Mucosa of gallbladder (tissue), 1 donor: ENCODE measurements around the gene CEP290. TPM values are rescaled to one million over a fixed set of nuclear protein-coding genes. Genes with fewer than 3 reads are reported as not detected.

Experiments
- DNase-seq: peaks from one replicate; pipeline ENCODE4 v3.0.0-alpha.2; 2020; ENCODE audit warnings: low spot score
- total RNA-seq: library from RNA; stranded (reverse); gene quantifications from one replicate; pipeline ENCODE4 v1.2.1, GENCODE V29; 2021
- donor health status: DM: no; HTN: no; CAD: no.

Gene CEP290, protein sequence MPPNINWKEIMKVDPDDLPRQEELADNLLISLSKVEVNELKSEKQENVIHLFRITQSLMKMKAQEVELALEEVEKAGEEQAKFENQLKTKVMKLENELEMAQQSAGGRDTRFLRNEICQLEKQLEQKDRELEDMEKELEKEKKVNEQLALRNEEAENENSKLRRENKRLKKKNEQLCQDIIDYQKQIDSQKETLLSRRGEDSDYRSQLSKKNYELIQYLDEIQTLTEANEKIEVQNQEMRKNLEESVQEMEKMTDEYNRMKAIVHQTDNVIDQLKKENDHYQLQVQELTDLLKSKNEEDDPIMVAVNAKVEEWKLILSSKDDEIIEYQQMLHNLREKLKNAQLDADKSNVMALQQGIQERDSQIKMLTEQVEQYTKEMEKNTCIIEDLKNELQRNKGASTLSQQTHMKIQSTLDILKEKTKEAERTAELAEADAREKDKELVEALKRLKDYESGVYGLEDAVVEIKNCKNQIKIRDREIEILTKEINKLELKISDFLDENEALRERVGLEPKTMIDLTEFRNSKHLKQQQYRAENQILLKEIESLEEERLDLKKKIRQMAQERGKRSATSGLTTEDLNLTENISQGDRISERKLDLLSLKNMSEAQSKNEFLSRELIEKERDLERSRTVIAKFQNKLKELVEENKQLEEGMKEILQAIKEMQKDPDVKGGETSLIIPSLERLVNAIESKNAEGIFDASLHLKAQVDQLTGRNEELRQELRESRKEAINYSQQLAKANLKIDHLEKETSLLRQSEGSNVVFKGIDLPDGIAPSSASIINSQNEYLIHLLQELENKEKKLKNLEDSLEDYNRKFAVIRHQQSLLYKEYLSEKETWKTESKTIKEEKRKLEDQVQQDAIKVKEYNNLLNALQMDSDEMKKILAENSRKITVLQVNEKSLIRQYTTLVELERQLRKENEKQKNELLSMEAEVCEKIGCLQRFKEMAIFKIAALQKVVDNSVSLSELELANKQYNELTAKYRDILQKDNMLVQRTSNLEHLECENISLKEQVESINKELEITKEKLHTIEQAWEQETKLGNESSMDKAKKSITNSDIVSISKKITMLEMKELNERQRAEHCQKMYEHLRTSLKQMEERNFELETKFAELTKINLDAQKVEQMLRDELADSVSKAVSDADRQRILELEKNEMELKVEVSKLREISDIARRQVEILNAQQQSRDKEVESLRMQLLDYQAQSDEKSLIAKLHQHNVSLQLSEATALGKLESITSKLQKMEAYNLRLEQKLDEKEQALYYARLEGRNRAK (N-terminal part only)
- 11.5 TPM for total RNA-seq

DNA sequence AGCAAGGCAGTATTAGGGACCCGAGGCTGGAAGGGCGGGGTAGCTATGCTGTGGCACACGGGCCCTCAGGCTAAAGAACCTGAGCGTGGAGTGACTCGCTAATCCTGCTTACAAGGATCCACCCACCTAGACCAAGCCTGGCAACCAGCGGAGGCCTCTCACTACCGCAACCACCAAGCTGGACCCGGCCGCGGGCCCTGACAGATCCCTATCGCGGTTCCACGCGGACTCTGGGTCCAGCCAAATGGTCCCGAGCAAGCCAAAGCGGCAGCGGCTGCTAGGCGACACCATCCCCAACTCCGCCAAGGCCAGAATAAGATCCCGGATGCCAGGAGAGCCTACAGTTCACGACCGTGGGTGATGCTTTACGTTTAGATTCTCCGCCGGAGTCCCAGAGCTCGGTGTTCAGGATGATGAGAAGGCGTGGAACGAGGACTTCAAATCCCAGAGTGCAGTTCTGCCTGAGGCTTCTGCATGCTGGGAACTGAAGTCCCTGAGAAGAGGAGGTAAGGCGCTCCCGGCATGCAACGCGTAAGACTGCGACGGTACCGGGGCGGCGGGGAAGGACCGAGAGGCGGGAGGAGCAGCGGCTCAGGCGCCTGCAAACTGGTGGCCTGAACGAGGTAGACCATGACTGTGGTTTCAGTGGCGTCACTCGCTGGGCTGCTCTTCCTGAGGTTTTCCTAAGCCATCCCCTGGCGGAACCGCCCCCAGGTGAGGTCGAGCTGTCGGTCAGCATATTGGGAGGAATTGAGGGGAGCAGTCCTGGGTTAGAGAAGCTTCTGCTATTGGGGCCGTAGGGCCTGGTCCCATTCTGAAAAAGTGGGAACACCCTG lies at the start of gene CEP290, which contains the start of gene TMTC3:
CEP290 (minus strand) TSS at position 315 of the 836 bp plus-strand sequence. CDS start 781 bp downstream, outside the sequence.
TMTC3 (plus strand) TSS at position 534 of the 836 bp plus-strand sequence. CDS start 6,009 bp downstream, outside the sequence.
- peak; percentile 98 for DNase-seq

DNA sequence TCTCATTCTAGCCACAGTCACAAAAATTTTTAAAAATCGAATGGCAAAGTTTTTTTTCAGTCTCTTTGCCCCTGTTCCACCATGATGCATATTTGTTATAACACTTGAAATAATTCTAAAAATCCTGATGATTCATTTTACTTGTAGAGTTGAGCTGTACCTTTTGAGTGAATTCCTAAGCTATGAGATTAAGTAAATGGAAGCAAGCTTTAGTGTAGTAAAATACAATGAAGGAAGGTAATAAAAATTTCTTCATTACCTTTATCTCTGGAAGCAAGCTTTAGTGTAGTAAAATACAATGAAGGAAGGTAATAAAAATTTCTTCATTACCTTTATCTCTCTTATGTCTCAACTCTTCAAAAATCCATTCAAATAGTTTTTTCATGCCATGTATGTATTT lies 46.3 kb upstream of the CEP290 start:
- no peak for DNase-seq

DNA sequence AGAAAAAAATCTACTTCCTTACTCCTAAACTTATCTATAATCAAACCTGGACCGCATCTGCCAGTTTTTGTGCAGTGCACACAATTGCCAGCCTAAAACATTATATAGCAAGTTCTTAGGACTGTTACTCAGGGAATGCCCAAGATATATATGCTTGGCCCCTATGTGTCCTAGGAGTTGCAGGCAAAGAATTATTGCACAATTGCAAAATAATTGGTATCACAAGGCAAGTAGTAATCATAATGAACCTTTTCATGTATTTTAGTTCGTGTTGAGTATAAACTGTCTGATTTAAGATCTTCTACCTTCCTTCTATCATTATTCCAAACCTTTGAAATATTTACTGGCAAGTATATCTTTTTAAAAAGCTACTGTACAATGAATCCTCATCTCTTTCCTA lies 45.7 kb upstream of the CEP290 start:
- DNase-seq, result no peak

DNA sequence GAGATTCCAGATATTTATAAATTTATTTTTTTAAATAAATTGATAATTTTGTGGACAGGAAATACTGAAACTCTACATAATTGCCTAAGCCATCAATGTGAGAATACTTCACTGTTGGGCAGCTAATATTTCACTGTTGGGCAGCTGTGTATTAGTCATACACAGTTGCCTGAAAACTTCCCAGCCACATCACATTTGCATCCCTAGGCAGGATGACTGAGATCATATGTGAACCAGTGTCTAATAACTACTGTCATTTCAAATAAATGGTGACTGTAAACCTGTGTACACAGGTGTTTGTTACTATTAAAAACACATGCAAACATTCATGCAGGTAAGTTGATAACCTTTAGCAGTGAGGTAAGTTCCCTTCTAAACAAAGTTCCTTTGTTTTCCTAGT lies 44.1 kb upstream of the CEP290 start:
- DNase-seq, result no peak

DNA sequence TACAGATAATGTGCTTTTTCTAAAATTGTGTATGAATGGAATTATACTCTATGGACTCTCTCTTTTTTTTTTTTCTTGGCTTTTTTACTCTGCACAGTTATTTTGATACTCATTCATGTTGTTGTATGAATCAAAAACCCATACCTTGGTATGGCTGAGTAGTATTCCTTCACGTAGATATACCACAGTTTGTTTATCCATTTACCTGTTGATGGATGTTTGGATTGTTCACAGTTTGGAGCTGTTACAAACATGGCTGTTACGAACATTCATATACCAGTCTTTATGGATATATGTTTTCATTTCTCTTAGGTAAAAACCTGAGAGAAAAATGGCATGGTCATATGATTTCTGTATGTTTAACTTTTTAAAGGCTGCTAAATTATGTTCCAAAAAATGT lies 43.4 kb upstream of the CEP290 start:
- DNase-seq, result no peak

DNA sequence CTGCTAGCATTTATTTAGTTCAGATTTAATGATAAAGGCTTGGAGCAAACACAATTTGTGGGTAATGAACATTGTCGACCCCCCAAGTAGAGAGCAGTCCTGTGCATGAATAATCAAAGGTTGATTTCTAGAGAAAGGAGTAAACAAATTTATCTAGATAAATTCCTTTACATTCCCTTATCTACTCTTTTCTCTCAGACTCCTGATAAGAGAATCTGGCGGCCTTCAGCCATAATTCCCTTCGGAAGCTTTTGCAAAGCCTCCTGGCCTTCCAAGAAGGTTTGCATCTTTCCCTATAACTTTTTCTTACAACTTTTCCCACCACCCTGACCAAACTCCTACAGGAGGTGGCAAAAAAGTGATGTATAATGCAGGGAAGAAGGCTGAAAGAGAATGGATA lies 42.3 kb upstream of the CEP290 start:
- no peak for DNase-seq

DNA sequence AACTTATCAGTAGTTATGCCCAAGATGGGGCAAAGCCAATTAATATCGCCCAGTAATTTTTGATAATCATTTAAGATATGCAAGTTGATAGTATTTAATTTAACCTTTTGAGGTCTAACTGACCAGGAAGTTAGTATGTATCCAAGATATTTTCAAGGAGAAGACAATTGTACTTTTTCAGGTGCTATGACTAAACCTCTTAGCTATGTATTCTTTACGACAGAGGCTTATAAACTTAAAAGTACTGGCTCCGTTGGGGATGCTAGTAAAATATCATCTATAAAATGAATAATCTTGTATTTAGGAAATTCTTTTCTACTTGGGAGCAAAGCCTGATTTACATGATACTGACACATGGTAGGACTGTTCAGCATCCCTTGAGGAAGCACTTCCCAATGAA lies 40.5 kb upstream of the CEP290 start:
- no peak for DNase-seq

DNA sequence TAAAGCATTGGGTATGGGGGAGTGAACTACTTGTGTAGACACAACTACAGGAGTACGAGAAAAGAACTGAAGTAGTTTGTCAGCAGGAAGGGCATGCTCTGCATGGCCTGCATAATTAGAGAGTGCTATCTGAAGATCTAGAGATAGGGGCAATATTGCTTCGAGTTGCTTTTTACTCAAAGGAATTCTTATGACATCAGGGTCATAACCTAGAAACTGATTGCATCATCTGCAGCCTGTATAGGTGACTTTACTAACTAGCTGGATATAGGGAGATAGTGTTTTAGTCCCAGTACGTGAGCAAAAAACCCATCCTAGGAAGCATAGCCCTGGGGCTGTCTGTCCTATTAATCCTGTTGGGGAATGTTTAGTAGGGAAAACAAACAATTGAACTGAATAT lies 40.0 kb upstream of the CEP290 start:
- no peak for DNase-seq

DNA sequence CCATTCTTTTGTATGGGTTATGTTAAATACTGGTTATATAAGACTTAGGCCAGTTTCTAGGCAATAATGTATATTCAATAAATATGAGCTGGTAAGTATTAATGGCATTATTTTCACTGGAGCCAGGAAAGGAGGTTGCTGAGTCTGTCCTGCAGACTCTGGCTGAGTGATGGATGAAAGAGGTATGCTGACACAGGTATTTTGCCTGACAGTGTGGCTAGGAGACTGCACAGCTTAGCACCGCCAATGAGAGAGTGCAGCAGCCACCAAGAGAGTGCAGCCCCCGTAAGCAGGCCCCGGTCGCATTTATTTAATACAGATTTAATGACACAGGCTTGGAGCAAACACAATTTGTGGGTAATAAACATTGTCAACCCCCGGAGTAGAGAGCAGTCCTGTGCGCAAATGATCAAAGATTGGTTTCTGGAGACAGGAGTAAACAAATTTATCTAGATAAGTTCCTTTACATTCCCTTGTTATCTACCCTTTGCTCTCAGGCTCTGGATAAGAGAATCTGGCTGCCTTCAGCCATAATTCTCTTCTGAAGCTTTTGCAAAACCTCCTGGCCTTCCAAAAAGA lies 37.6 kb upstream of the CEP290 start:
- DNase-seq, result no peak

DNA sequence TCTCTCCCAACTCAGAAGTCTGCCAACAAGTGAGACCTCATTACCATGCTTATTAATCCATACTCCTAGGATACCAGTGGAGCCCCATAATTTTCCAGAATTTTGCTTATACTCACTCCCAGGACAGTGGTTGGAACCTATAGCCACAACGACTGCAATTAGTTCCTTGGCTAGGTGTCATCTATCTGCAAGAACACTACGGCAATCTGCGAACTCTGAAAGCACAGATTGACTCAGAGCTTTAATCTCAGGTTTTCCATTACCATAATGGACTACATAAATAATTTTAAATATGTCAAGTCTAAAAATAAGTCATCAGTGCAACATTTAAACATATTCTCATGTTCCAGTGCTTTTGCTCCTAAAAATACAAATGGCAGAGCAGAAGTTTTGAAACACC lies 33.7 kb upstream of the CEP290 start:
- DNase-seq, result no peak

DNA sequence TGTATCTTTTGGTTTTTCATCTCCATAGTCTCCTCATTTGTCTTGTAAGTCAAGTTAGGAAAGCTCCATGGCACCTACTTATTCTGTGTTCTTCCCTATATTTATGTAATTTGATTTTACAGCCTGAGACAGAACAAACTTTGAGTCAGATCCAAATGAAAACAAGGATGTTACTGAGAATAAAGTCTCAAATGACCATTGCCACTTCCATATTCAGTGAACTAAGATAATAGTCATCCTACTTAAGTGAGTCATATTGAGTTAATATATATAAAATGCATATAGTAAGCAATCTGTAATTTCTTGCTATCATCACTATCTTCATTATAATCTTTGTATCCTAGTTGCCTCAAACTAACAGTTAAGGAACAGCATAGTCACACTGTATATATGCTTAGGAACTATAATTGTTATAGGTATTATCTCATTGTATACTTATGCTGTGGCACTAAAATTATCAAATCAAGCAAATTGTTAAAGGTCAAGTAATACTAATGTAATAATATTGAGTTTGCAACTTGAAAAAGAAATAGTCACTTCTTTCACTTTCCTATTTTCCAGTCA lies 31.0 kb upstream of the CEP290 start:
- no peak for DNase-seq

DNA sequence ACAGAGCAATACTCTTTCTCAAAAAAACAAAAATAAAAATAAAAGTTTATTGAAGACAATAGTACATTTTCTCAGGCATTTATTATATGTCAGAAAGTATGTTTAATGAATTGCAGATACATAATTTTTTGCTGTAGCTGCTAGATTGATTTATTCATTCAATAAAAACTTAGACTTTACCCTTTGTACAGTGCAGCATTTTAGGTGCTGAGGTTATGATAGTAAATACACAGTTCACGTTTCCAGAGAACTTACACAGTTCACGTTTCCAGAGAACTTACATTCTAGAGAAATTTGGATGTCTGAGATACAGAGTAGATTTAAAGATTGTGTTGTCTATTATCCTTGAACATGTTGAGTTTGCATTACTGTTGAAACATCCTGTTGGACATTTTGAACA lies 25.5 kb upstream of the CEP290 start:
- DNase-seq, result no peak

DNA sequence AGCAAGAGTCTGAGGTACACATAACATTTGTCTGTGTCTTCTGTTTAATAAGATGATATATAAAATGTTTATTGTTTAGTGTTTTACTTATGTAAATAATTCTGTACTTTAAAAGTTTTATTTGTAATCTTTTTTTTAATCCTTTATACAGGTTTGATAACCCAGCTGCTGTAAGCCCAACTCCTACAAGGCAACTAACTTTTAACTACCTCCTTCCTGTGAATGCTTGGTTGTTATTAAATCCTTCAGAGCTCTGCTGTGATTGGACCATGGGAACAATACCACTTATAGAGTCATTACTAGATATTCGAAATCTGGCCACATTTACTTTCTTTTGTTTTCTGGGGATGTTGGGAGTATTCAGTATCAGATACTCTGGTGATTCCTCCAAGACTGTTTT lies 24.3 kb upstream of the CEP290 start:
- DNase-seq, result no peak

DNA sequence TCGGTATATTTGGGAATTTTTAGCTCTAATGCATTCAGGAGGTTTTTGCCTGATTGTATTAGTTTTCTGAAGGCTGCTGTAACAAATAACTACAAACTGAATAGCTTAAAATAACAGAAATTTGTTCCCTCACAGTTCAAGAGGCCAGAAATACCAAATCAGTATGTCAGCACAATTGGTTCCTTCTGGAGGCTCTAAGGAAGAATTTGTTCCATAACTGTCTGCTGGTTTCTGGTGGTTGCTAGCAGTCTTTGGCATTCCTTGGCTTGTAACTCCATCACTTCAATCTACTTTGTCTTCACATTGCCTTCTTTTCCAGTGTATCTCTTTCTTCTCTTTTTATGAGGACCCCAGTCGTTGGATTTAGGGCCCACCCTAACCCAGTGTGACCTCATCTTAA lies 21.5 kb upstream of the CEP290 start:
- no peak for DNase-seq

DNA sequence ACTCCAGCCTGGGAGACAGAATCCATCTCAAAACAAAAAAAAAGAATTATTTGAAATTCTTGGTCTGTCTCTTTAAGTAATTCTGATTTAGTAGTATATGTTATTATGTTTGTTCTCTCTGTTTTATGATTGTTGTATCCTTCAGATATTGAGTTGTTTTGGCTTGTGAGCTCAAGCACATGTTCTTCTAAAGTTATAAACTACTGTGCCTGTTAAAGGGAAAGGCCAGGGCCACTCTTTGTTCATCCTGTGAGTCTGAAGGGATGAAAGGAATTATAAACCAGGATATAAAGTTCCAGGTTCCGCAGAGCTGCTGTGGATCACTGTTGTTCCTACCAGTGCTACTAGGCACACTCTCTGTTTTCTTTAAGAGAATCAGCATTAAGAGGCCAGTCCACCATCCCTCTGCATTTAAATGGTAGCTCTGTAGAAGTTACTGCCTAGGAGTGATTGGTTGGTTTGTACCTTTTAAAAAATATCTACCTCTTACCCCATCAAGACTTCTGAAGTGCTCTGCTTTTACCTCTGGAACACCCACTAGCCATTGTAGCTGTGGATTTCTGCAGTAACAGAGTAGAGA lies 14.3 kb upstream of the CEP290 start:
- no peak for DNase-seq

DNA sequence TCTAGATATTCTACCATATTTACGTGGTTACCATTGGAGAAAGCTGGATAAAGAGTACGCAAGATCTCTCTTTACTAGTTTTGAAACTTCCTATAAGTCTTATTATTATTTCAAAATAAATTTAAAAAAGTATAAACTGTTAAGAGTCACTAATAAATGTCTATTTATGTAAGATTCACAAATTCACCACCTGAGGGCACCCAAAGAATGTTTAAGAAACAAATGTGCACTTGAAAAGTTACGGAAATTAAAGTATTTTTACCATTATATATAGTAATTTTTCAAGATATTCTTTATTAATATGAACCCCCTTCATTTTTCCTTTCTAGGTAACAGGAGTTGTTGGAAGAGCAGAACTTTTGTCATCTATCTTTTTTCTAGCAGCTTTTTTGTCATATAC lies 12.1 kb upstream of the CEP290 start:
- no peak for DNase-seq

DNA sequence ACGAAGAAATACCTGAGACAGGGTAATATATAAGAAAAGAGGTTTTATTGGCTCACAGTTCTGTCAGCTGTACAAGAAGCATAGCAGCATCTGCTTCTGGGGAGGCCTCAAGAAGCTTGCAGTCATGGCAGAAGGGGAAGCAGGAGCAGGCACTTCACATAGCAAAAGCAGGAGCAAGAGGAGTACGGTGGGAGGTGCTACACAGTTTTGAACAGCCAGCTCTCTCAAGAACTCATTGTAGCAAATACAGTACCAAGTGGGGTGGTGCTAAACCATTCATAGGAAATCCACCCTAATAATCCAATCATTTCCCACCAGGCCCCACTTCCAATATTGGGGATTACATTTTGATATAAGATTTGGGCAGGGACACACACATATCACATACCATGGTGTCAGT lies 8.2 kb upstream of the CEP290 start:
- no peak for DNase-seq

DNA sequence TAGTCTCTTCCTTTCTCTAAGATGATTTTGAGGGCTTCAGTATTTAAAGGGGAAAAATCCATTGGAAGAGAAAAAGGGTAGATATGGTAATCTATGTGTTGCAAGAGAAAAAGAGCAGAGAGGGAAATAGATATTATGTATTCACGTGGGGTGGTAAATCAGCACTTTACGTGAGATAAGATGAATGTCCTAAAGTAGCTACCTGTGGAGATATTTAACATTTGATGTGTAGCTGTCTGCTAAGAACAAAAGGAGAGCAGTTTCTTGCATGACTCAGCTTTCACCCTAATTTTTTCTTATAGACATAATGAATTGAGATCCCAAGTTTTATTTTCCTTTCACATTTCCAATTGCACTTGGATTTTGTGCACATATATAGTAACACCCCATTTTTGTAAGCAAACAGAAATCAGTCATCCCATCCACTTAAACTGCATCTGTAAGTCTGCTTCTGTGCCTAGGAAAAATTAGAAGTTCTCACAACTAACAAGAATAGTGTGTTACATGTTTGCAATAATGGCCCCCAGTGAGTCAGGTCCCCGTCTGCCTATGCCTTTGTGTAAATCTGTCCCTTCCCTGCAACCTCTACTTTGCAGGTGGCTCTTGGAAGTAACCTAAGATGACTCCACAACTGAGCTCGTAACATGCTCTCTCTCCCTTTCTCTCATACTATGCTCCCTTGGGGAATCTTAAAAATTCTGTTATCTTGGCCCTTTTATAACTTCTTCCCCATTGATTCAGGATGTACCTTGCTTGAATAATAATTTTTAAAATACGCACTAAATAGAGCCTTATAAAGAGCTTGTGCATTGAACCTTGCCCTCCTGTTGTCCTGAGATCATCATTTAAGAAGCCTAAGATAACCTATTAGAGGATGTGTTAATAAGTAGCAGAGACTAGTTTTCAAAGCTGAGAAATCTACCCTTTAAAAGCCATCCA lies 3.9 kb upstream of the CEP290 start:
- DNase-seq, result no peak
